Keratinocyte (primary cell): Measurements from ENCODE around the gene GSTM2.

Experiments
- EZH2 ChIP-seq: IDR thresholded peaks from one replicate; pipeline ENCODE4 v1.6.1; 2012; ENCODE audit warnings: inconsistent platforms, mild to moderate bottlenecking, low read length, moderate library complexity
- TF ChIP-seq, protein P1 (sequence below), 3 experiments: IDR thresholded peaks in 1 of 3; conservative IDR thresholded peaks in 1 of 3; optimal IDR thresholded peaks in 1 of 3; 2 replicates in 2 of 3; 3 replicates in 1 of 3; pipeline versions ENCODE3 to v1.5.1; 2011; ENCODE audit warnings: low read length in 3 of 3, mild to moderate bottlenecking in 3 of 3, moderate library complexity in 2 of 3, control low read depth in 1 of 3, inconsistent platforms in 1 of 3; ENCODE audit not compliant: insufficient read depth in 2 of 3; ENCODE audit errors: extremely low read depth in 1 of 3

DNA sequence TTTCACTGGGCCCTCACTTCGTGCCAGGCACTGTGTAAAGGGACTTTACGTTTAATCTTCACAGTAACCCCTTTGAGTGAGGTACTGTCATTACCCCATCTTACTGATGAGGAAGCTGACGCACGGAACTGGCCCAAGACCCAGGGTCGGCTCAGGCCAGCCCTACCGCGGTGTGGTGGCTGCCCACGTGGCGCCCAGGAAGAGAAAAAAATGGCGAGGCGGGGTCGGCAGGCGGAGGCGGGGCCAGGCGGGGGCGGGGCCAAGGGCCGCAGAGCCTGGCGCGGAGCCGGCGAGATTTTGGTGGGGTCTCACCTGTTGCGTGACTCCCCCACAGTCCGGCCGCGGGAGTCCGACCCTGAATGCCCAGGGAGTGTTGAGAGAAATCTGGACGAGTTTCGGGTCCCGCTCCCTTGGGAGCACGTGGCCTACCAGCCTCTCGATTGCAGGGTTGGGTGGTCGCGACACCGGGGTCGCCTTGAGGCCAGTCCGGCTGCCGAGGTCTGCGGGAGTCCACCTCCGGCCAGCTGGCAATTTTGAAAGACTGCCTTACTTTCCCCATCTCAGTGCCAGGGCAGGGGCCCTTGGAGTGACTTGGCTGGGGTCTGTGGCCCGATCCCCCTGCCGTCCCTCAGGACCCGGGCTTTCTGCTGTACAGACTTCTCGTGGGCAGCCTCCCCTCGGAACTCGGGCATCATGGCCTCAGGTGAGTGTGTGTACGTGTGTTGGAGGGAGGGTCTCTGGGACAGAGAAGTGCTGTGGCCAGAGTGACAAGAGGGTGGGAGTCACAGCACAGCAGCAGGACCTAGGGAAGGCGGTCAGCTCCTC is 48.1 kb upstream of the GSTM2 start, which contains the start of the genes AMPD2 and GNAT2:
- TF ChIP-seq, protein P1, sequence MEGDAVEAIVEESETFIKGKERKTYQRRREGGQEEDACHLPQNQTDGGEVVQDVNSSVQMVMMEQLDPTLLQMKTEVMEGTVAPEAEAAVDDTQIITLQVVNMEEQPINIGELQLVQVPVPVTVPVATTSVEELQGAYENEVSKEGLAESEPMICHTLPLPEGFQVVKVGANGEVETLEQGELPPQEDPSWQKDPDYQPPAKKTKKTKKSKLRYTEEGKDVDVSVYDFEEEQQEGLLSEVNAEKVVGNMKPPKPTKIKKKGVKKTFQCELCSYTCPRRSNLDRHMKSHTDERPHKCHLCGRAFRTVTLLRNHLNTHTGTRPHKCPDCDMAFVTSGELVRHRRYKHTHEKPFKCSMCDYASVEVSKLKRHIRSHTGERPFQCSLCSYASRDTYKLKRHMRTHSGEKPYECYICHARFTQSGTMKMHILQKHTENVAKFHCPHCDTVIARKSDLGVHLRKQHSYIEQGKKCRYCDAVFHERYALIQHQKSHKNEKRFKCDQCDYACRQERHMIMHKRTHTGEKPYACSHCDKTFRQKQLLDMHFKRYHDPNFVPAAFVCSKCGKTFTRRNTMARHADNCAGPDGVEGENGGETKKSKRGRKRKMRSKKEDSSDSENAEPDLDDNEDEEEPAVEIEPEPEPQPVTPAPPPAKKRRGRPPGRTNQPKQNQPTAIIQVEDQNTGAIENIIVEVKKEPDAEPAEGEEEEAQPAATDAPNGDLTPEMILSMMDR (optimal IDR thresholded peaks at IDR 0.05 in 1 of 3, IDR thresholded peaks at IDR 0.05 in 1 of 3, conservative IDR thresholded peaks at IDR 0.05 in 1 of 3; ENCODE audit: extremely low read depth in 1 of 3, insufficient read depth in 2 of 3, low read length in 3 of 3), result no peak
- TF ChIP-seq EZH2, result no peak
